HEK293 (cell line): Measurements from ENCODE around the gene ADGRD1.

Experiments
- CTCF ChIA-PET: fragments of 350-600 bp; formaldehyde crosslinking; extraction: SDS; loops from one replicate; lab custom pipeline; 2021; ENCODE audit warnings: antibody characterized with exemption; lab: Yijun Ruan, JAX
- POLR2A ChIA-PET: fragments of 300-600 bp; formaldehyde crosslinking; extraction: SDS; loops from one replicate; lab custom pipeline; 2020; ENCODE audit warnings: antibody characterized with exemption, inconsistent platforms; lab: Yijun Ruan, JAX
- H3K27ac ChIP-seq: fragments of 200-500 bp; sonication (Bioruptor generic); 2 replicates; pipeline ENCODE4 v1.5.1; 2014; ENCODE audit warnings: low read depth, low read length, control low read depth, inconsistent platforms; ENCODE audit errors: extremely low read depth
- H3K36me3 ChIP-seq, 2 experiments: fragments of 200-500 bp in 1 of 2; sonication (Bioruptor generic) in 1 of 2; 1 replicate in 1 of 2; 2 replicates in 1 of 2; pipeline ENCODE4 v1.5.1; 2014 to 2017; ENCODE audit warnings: inconsistent platforms in 2 of 2, low read length in 2 of 2; ENCODE audit not compliant: control insufficient read depth in 2 of 2, insufficient read depth in 1 of 2
- H3K4me1 ChIP-seq: fragments of 200-500 bp; sonication (Bioruptor generic); 2 replicates; pipeline ENCODE4 v1.5.1; 2014; ENCODE audit warnings: mild to moderate bottlenecking, low read length, inconsistent platforms; ENCODE audit not compliant: control insufficient read depth, insufficient read depth
- H3K4me3 ChIP-seq: 2 replicates; pipeline ENCODE4 v1.5.1; 2011; ENCODE audit warnings: low read depth, mild to moderate bottlenecking, control low read depth, low read length, moderate library complexity
- H3K9me3 ChIP-seq: fragments of 200-500 bp; sonication (Bioruptor generic); 2 replicates; pipeline ENCODE4 v1.5.1; 2014; ENCODE audit warnings: low read depth, low read length, inconsistent platforms; ENCODE audit not compliant: control insufficient read depth, insufficient read depth
- EGR2 ChIP-seq: fragments of 450-650 bp; formaldehyde crosslinking; IDR thresholded peaks from 2 replicates; pipeline ENCODE4 v1.5.1; 2016; ENCODE audit warnings: low read depth, missing biosample characterization, missing genetic modification characterization
- ELK4 ChIP-seq: IDR thresholded peaks from 2 replicates; pipeline ENCODE4 v1.6.1; 2011; ENCODE audit warnings: mild to moderate bottlenecking, low read depth, low read length, borderline replicate concordance
- FEZF1 ChIP-seq: fragments of 450-650 bp; formaldehyde crosslinking; IDR thresholded peaks from 2 replicates; pipeline ENCODE4 v1.5.1; 2016; ENCODE audit warnings: missing biosample characterization, missing genetic modification characterization
- GLI4 ChIP-seq: fragments of 450-650 bp; formaldehyde crosslinking; IDR thresholded peaks from 2 replicates; pipeline ENCODE4 v1.5.1; 2016; ENCODE audit warnings: missing biosample characterization, missing genetic modification characterization
- KLF1 ChIP-seq: fragments of 450-650 bp; formaldehyde crosslinking; IDR thresholded peaks from 2 replicates; pipeline ENCODE4 v1.5.1; 2016; ENCODE audit warnings: missing biosample characterization, missing genetic modification characterization
- OVOL3 ChIP-seq: fragments of 450-650 bp; formaldehyde crosslinking; IDR thresholded peaks from 2 replicates; pipeline ENCODE4 v1.5.1; 2016; ENCODE audit warnings: missing biosample characterization, missing genetic modification characterization
- TSHZ1 ChIP-seq: fragments of 450-650 bp; formaldehyde crosslinking; IDR thresholded peaks from 2 replicates; pipeline ENCODE4 v1.5.1; 2016; ENCODE audit warnings: missing biosample characterization, missing genetic modification characterization, borderline replicate concordance
- WT1 ChIP-seq: fragments of 450-650 bp; formaldehyde crosslinking; IDR thresholded peaks from 2 replicates; pipeline ENCODE4 v1.5.1; 2016; ENCODE audit warnings: missing biosample characterization, missing genetic modification characterization
- ZFP37 ChIP-seq: fragments of 450-650 bp; formaldehyde crosslinking; IDR thresholded peaks from 2 replicates; pipeline ENCODE4 v1.5.1; 2016; ENCODE audit warnings: missing biosample characterization, missing genetic modification characterization
- ZNF138 ChIP-seq: fragments of 450-650 bp; formaldehyde crosslinking; IDR thresholded peaks from 2 replicates; pipeline ENCODE4 v1.5.1; 2016; ENCODE audit warnings: missing biosample characterization, missing genetic modification characterization, borderline replicate concordance
- ZNF155 ChIP-seq: fragments of 450-650 bp; formaldehyde crosslinking; IDR thresholded peaks from 2 replicates; pipeline ENCODE4 v1.5.1; 2016; ENCODE audit warnings: missing biosample characterization, missing genetic modification characterization
- ZNF433 ChIP-seq: fragments of 450-650 bp; formaldehyde crosslinking; IDR thresholded peaks from 2 replicates; pipeline ENCODE4 v1.5.1; 2016; ENCODE audit warnings: missing biosample characterization, missing genetic modification characterization, low read depth
- ZNF473 ChIP-seq: fragments of 450-650 bp; formaldehyde crosslinking; IDR thresholded peaks from 2 replicates; pipeline ENCODE4 v1.5.1; 2017; ENCODE audit warnings: missing biosample characterization, missing genetic modification characterization
- ZNF514 ChIP-seq: fragments of 450-650 bp; formaldehyde crosslinking; IDR thresholded peaks from 2 replicates; pipeline ENCODE4 v1.5.1; 2016; ENCODE audit warnings: missing biosample characterization, missing genetic modification characterization
- ZNF548 ChIP-seq: fragments of 450-650 bp; formaldehyde crosslinking; IDR thresholded peaks from 2 replicates; pipeline ENCODE4 v1.5.1; 2016; ENCODE audit warnings: missing biosample characterization, missing genetic modification characterization
- ZNF585B ChIP-seq: fragments of 450-650 bp; formaldehyde crosslinking; IDR thresholded peaks from 2 replicates; pipeline ENCODE4 v1.5.1; 2016; ENCODE audit warnings: missing biosample characterization, missing genetic modification characterization
- ZNF624 ChIP-seq: fragments of 450-650 bp; formaldehyde crosslinking; IDR thresholded peaks from 2 replicates; pipeline ENCODE4 v1.5.1; 2017; ENCODE audit warnings: missing biosample characterization, missing genetic modification characterization
- ZNF768 ChIP-seq: fragments of 450-650 bp; formaldehyde crosslinking; IDR thresholded peaks from 2 replicates; pipeline ENCODE4 v1.5.1; 2018; ENCODE audit warnings: missing biosample characterization, mild to moderate bottlenecking, missing genetic modification characterization
- ZNF776 ChIP-seq: fragments of 450-650 bp; formaldehyde crosslinking; IDR thresholded peaks from 2 replicates; pipeline ENCODE4 v1.5.0; 2017; ENCODE audit warnings: missing biosample characterization, missing genetic modification characterization, borderline replicate concordance
- TF ChIP-seq, protein P1 (sequence below): fragments of 450-650 bp; formaldehyde crosslinking; IDR thresholded peaks from 2 replicates; pipeline ENCODE4 v1.5.1; 2017; ENCODE audit warnings: missing biosample characterization, missing genetic modification characterization

Gene ADGRD1

GRCh38 chr12:131017477-131017991 is 63.8 kb downstream of the ADGRD1 start:
- Histone ChIP-seq H3K36me3 (no peaks in the 10 kb centered on the region), H3K27ac (no peak overlapping the region), H3K4me3 (no peak overlapping the region), H3K9me3 (no peaks in the 10 kb centered on the region), H3K4me1 (no peaks in the 10 kb centered on the region)
- TF ChIP-seq, protein P1, sequence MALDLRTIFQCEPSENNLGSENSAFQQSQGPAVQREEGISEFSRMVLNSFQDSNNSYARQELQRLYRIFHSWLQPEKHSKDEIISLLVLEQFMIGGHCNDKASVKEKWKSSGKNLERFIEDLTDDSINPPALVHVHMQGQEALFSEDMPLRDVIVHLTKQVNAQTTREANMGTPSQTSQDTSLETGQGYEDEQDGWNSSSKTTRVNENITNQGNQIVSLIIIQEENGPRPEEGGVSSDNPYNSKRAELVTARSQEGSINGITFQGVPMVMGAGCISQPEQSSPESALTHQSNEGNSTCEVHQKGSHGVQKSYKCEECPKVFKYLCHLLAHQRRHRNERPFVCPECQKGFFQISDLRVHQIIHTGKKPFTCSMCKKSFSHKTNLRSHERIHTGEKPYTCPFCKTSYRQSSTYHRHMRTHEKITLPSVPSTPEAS (tag by site-specific recombination), result peak; percentile 82
- TF ChIP-seq ZNF624 (tag by site-specific recombination) (no peak), ZNF514 (tag by site-specific recombination) (no peak), KLF1 (peak; percentile 91), ZNF138 (tag by site-specific recombination) (no peak), GLI4 (tag by site-specific recombination) (no peak)
- CTCF ChIA-PET, result no interaction called here
- POLR2A ChIA-PET, result no interaction called here

- Histone ChIP-seq H3K36me3 (no peaks in the 10 kb centered on the region), H3K9me3 (no peaks in the 10 kb centered on the region), H3K4me3 (no peak overlapping the region), H3K4me1 (no peaks in the 10 kb centered on the region), H3K27ac (no peak overlapping the region)
- ChIA-PET POLR2A (no interaction called here), CTCF (no interaction called here)
- TF ChIP-seq FEZF1 (tag by site-specific recombination), result no peak
- TF ChIP-seq EGR2 (tag by site-specific recombination), result peak; percentile 2; the same call in 1 of the 2 replicates
These were observed 64.4 kb downstream of the ADGRD1 start for GRCh38 chr12:131018019-131018620.

DNA sequence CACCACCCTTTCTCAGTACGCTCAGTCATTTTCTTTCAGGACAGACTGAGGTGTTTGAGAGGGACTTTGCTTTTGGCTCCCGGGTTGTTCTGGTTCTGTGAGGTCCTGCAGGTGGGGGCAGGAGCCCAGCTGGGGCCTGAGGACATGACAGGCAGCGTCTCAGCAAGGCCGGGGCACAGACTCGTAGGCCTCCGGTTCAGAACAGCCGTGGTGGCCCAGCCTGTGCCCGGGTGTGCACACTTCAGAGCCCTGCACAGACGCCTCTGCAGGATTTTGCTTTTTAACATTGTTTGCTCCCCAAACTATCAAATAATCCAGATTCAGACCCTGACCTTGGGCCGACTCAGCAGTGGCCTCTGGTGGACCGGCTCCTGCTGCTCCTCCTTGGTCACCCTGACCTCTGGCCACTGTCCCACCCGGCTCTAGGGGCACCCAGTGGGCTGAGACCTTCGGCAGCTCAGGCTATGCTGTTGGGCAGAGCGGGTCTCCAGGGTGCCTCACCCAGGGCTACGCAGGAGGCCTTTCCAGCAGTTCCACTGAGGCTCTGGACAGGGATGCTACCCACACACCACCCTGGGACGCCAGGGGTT is 65.2 kb downstream of the ADGRD1 start:
- Histone ChIP-seq H3K4me3 (no peak overlapping the region), H3K27ac (no peak overlapping the region), H3K4me1 (no peaks in the 10 kb centered on the region), H3K36me3 (no peaks in the 10 kb centered on the region), H3K9me3 (no peaks in the 10 kb centered on the region)
- POLR2A ChIA-PET, result no interaction called here
- TF ChIP-seq ZNF155 (no peak), WT1 (tag by site-specific recombination) (no peak), ZNF585B (no peak), OVOL3 (tag by site-specific recombination) (no peak), ZNF548 (tag by site-specific recombination) (no peak), ELK4 (no peak), ZNF768 (tag by site-specific recombination) (no peak), ZNF776 (tag by site-specific recombination) (no peak), ZNF433 (tag by site-specific recombination) (no peak), ZNF473 (tag by site-specific recombination) (no peak), TSHZ1 (no peak), ZFP37 (tag by site-specific recombination) (no peak)
- CTCF ChIA-PET, result interaction anchor here (0.7 kb wide), 1 partner anchor 269 kb away, joined by 3 read pairs; no protein-coding TSS in a partner anchor
